Effector memory CD4-positive, alpha-beta T cell (primary cell): ENCODE data around the gene CCDC28B.
A peak's percentile ranks its signal among the peaks of the same experiment; 100 is the strongest.

Experiments used
- DNase-seq, 3 donors: peaks; one replicate each; pipeline ENCODE4 v3.0.0-alpha.2; 2020
- H3K27ac ChIP-seq: 2 replicates; pipeline ENCODE4 v1.7.0; 2013; ENCODE audit warnings: mild to moderate bottlenecking, low read length, moderate library complexity; ENCODE audit not compliant: insufficient read depth, poor library complexity, severe bottlenecking
- H3K27me3 ChIP-seq: replicated peaks from 2 replicates; pipeline ENCODE4 v1.7.0; 2013; ENCODE audit warnings: mild to moderate bottlenecking, low read length; ENCODE audit not compliant: insufficient read depth, control insufficient read depth, poor library complexity, severe bottlenecking
- H3K36me3 ChIP-seq: 2 replicates; pipeline ENCODE4 v1.7.0; 2013; ENCODE audit warnings: mild to moderate bottlenecking, low read length, moderate library complexity; ENCODE audit not compliant: control insufficient read depth, insufficient read depth
- H3K4me1 ChIP-seq: 2 replicates; pipeline ENCODE4 v1.7.0; 2013; ENCODE audit warnings: low read length, mild to moderate bottlenecking; ENCODE audit not compliant: control insufficient read depth, insufficient read depth, poor library complexity, severe bottlenecking
- H3K4me3 ChIP-seq: 2 replicates; pipeline ENCODE4 v1.7.0; 2013; ENCODE audit warnings: low read length, low read depth, mild to moderate bottlenecking; ENCODE audit not compliant: insufficient read depth, poor library complexity, severe bottlenecking
- H3K9me3 ChIP-seq: 2 replicates; pipeline ENCODE4 v1.7.0; 2013; ENCODE audit warnings: mild to moderate bottlenecking, low read length, moderate library complexity; ENCODE audit not compliant: control insufficient read depth

Gene CCDC28B

GRCh38 chr1:32250893-32251716 lies 50.7 kb downstream of the CCDC28B start, which contains the start of gene LCK:
TSS of gene LCK (plus strand) at chr1:32251265. CDS start at chr1:32274330, 23,065 bp downstream.
- peak within 1 kb of the TSS; percentile 80 for H3K4me3 ChIP-seq
- peaks cover 60% of the 10 kb centered on the region for H3K4me1 ChIP-seq
- H3K27ac ChIP-seq: peak within 1 kb of the TSS; percentile 92
- H3K27me3 ChIP-seq: no peaks in the 10 kb centered on the region
- no peaks in the 10 kb centered on the region for H3K36me3 ChIP-seq
- peak; percentile 33 to 42 (median 41) for DNase-seq
- no peaks in the 10 kb centered on the region for H3K9me3 ChIP-seq
